Endothelial cell of umbilical vein (primary cell): ENCODE data around the gene FBXO30. TPM values are rescaled to one million over a fixed set of nuclear protein-coding genes. Genes with fewer than 3 reads are reported as not detected.

Source experiments
- BruUV-seq: library from RNA; stranded (reverse); fragments of 400-500 nt; replicated peaks from 2 replicates; lab custom pipeline; 2021; lab: Mats Ljungman, UMichigan
- CTCF ChIA-PET: fragments of 300-600, 350-600 bp; sonication (Branson Sonifier 250); formaldehyde crosslinking; loops from one replicate; lab custom pipeline; 2021; ENCODE audit warnings: antibody characterized with exemption, inconsistent platforms; lab: Charles Lee
- POLR2A ChIA-PET: fragments of 300-600, 350-600 bp; sonication (Branson Sonifier 250); formaldehyde crosslinking; loops from one replicate; lab custom pipeline; 2021; ENCODE audit warnings: antibody characterized with exemption, inconsistent platforms; lab: Charles Lee
- DNase-seq: peaks from one replicate; pipeline ENCODE4 v3.0.0-alpha.2; 2011; ENCODE audit warnings: low read depth, low spot score
- FAIRE-seq: peaks from 2 replicates; lab custom pipeline; 2011; peaks lifted over from hg19 to GRCh38; lab: Jason Lieb, UNC
- H2AFZ ChIP-seq: 2 replicates; pipeline ENCODE4 v1.6.0; 2012; ENCODE audit warnings: low read depth, low read length, control low read depth, inconsistent platforms
- H3K27ac ChIP-seq: 2 replicates; pipeline ENCODE4 v1.5.1; 2011; ENCODE audit warnings: low read depth, mild to moderate bottlenecking, control low read depth, low read length, moderate library complexity; ENCODE audit not compliant: insufficient read depth
- H3K27me3 ChIP-seq, 2 experiments: 2 replicates each; pipeline versions ENCODE4 v1.6.0 to v1.6.1; 2011; ENCODE audit warnings: low read length in 2 of 2, mixed read lengths in 1 of 2; ENCODE audit not compliant: control insufficient read depth in 2 of 2, insufficient read depth in 2 of 2
- H3K36me3 ChIP-seq, 2 experiments: 2 replicates in 1 of 2; 3 replicates in 1 of 2; pipeline ENCODE4 v1.5.1; 2011; ENCODE audit warnings: low read length in 2 of 2, mild to moderate bottlenecking in 1 of 2, moderate library complexity in 1 of 2; ENCODE audit not compliant: control insufficient read depth in 2 of 2, insufficient read depth in 2 of 2; ENCODE audit errors: extremely low read depth in 1 of 2
- H3K4me1 ChIP-seq: 3 replicates; pipeline ENCODE4 v1.5.1; 2011; ENCODE audit warnings: mild to moderate bottlenecking, low read length; ENCODE audit not compliant: control insufficient read depth, insufficient read depth; ENCODE audit errors: extremely low read depth
- H3K4me2 ChIP-seq: 2 replicates; pipeline ENCODE4 v1.6.1; 2011; ENCODE audit warnings: low read length, control low read depth, mixed read lengths; ENCODE audit not compliant: insufficient read depth
- H3K4me3 ChIP-seq, 3 experiments: fragments of 200-600 bp in 1 of 3; sonication (generic), shearing (Covaris generic) in 1 of 3; replicated peaks in 1 of 3; 2 replicates each; pipeline ENCODE4 v1.5.1; 2011 to 2016; ENCODE audit warnings: control low read depth in 3 of 3, low read length in 3 of 3, mild to moderate bottlenecking in 2 of 3, inconsistent platforms in 1 of 3, low read depth in 1 of 3, moderate library complexity in 1 of 3; ENCODE audit not compliant: insufficient read depth in 1 of 3
- H3K79me2 ChIP-seq: 2 replicates; pipeline ENCODE4 v1.6.0; 2012; ENCODE audit warnings: low read length, inconsistent platforms; ENCODE audit not compliant: control insufficient read depth, insufficient read depth
- H3K9ac ChIP-seq: replicated peaks from 2 replicates; pipeline ENCODE3; 2011; ENCODE audit warnings: low read length, control low read depth; ENCODE audit not compliant: insufficient read depth; ENCODE audit errors: extremely low read depth
- H3K9me1 ChIP-seq: replicated peaks from 3 replicates; pipeline ENCODE4 v1.6.0; 2011; ENCODE audit warnings: mild to moderate bottlenecking, low read length; ENCODE audit not compliant: control insufficient read depth, insufficient read depth; ENCODE audit errors: extremely low read depth
- H3K9me3 ChIP-seq: replicated peaks from 2 replicates; pipeline ENCODE4 v1.5.1; 2012; ENCODE audit warnings: low read length, inconsistent platforms; ENCODE audit not compliant: control insufficient read depth, insufficient read depth
- H4K20me1 ChIP-seq: replicated peaks from 2 replicates; pipeline ENCODE3; 2011; ENCODE audit warnings: mild to moderate bottlenecking, low read length; ENCODE audit not compliant: control insufficient read depth, insufficient read depth; ENCODE audit errors: extremely low read depth
- EZH2 ChIP-seq: IDR thresholded peaks from 2 replicates; pipeline ENCODE4 v1.6.1; 2012; ENCODE audit warnings: borderline replicate concordance, low read depth, mild to moderate bottlenecking, moderate library complexity, low read length, inconsistent platforms; ENCODE audit not compliant: severe bottlenecking
- FOS ChIP-seq: IDR thresholded peaks from 2 replicates; pipeline ENCODE4 v1.6.1; 2011; ENCODE audit warnings: mild to moderate bottlenecking, low read length, moderate library complexity, borderline replicate concordance; ENCODE audit not compliant: insufficient read depth
- GATA2 ChIP-seq: IDR thresholded peaks from 2 replicates; pipeline ENCODE4 v1.7.0; 2011; ENCODE audit warnings: low read depth, mild to moderate bottlenecking, moderate library complexity, mixed read lengths, low read length; ENCODE audit not compliant: insufficient read length, insufficient read depth
- JUN ChIP-seq: IDR thresholded peaks from 2 replicates; pipeline ENCODE4 v1.6.1; 2011; ENCODE audit warnings: borderline replicate concordance, low read depth; ENCODE audit not compliant: insufficient read length, insufficient read depth
- MAX ChIP-seq: IDR thresholded peaks from 2 replicates; pipeline ENCODE4 v1.6.1; 2011; ENCODE audit not compliant: insufficient read depth, insufficient read length
- MYC ChIP-seq: IDR thresholded peaks from one replicate; pipeline ENCODE4 v1.6.1; 2011; ENCODE audit warnings: mild to moderate bottlenecking, low read depth, low read length
- POLR2A ChIP-seq: IDR thresholded peaks from 2 replicates; pipeline ENCODE4 v1.6.1; 2012; ENCODE audit warnings: low read depth, mild to moderate bottlenecking, control low read depth, low read length
- POLR2AphosphoS5 ChIP-seq: IDR thresholded peaks from 2 replicates; pipeline ENCODE4 v1.6.1; 2012; ENCODE audit warnings: low read depth, mild to moderate bottlenecking, control low read depth, low read length, moderate library complexity; ENCODE audit not compliant: insufficient read depth
- dilution Hi-C: fragments of 300-500 bp; cut with MboI; formaldehyde crosslinking; loops from one replicate; pipeline ENCODE4 v1.15.0; 2019; ENCODE audit warnings: low sequenced_read_pairs; ENCODE audit not compliant: extremely low pct_ligation_motif_present
- intact Hi-C: fragments of 100-400 bp; cut with micrococcal nuclease; formaldehyde crosslinking; loops from one replicate; pipeline ENCODE4 v1.10.0; 2022
- polyA plus RNA-seq, 4 experiments: library from polyadenylated mRNA; depleted of rRNA in 3 of 4; stranded (reverse) in 3 of 4; unstranded in 1 of 4; fragments of >200 nt; gene quantifications; 2 replicates each; pipeline versions ENCODE4 v1.2.1 to v1.2.3, GENCODE V29; 2011 to 2012; ENCODE audit warnings: missing spikeins in 1 of 4
- total RNA-seq: library from RNA; stranded (reverse); gene quantifications from 2 replicates; pipeline ENCODE4 v1.2.3, GENCODE V29; 2021

FBXO30 gene
- total and polyA plus RNA-seq, 2 donors (not counting 3 experiments of a cell fraction or from before 2014, with no cell fraction given): 3.3 to 11.1 TPM

DNA sequence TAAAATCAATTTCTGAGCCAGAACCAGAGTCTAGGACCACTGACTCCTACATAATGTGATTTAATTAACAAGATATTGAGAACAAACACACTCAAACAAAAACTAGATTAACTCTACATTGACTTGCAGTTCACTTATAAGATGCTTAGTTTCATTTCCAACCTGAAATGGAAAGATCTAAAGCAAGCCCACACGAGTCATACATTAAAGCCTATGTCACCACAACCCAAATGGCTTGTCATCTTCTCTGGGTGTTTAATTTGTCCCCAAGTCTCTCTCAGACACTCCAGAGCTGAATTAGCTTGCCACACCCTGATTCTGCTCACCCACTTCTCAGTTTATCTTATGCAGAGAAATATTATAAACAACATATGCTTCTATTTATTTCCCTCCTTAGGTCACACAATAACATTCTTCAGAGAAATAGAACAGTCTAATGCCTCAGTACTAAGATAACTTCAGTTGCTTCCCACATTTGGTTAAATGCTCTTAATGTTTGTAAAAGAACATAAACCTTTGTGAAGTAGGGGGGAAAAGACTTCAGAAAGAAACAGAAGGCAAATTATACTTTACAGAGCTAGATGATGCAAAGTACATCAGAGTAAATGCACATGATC lies 8.8 kb upstream of the FBXO30 start:
- BruUV-seq: no TSS peak
- DNase-seq (no peak), FAIRE-seq (no peak)
- no peak overlapping the region for H3K9ac ChIP-seq
- ChIA-PET POLR2A (no interaction called here), CTCF (no interaction called here)
- H3K27ac ChIP-seq: no peak overlapping the region
- H3K79me2 ChIP-seq: no peaks in the 10 kb centered on the region
- no peaks in the 10 kb centered on the region for H3K36me3 ChIP-seq
- no peaks in the 10 kb centered on the region for H3K27me3 ChIP-seq
- no peaks in the 10 kb centered on the region for H3K9me3 ChIP-seq
- intact Hi-C loops: loop anchor here (2.0 kb wide), 1 partner anchor 65 kb away; no protein-coding TSS in a partner anchor
- no peaks in the 10 kb centered on the region for H3K4me1 ChIP-seq
- no peak overlapping the region for H2AFZ ChIP-seq
- H3K4me2 ChIP-seq: no peak overlapping the region
- no peaks in the 10 kb centered on the region for H3K9me1 ChIP-seq
- no peak overlapping the region for H3K4me3 ChIP-seq
- dilution Hi-C loops: no loop called here
- TF ChIP-seq POLR2AphosphoS5 (no peak), EZH2 (no peak), MYC (no peak), JUN (no peak)
- no peaks in the 10 kb centered on the region for H4K20me1 ChIP-seq

DNA sequence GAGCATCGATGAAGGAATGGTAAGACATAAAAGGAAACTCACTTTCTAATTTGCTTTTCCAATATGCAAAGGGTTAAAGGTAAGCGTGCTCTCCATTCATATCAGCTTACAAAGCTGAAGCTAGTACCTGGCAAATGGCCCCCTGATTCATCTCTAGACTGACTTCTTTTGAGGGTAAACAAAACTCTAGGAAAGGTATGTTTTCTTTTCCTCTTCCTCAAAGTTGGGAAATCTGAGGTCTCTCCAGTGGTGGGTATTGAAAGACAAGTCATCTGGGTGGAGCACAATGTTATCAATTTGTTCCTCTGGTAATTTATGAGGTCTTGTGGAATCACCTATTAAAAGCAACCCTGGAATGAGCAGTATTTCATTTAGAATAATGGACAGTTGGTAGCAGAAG lies 7.9 kb upstream of the FBXO30 start:
- Histone ChIP-seq H2AFZ (no peak overlapping the region), H4K20me1 (no peaks in the 10 kb centered on the region), H3K4me3 (no peak overlapping the region), H3K4me1 (no peaks in the 10 kb centered on the region), H3K36me3 (no peaks in the 10 kb centered on the region), H3K27ac (no peak overlapping the region), H3K9ac (no peak overlapping the region), H3K27me3 (no peaks in the 10 kb centered on the region), H3K9me1 (no peaks in the 10 kb centered on the region), H3K79me2 (no peaks in the 10 kb centered on the region), H3K4me2 (no peak overlapping the region), H3K9me3 (no peaks in the 10 kb centered on the region)
- TF ChIP-seq JUN: no peak
- no peak for TF ChIP-seq FOS
- no peak for TF ChIP-seq GATA2
- no peak for TF ChIP-seq POLR2A
- no peak for TF ChIP-seq MAX
- no TSS peak for BruUV-seq
- DNase-seq (no peak), FAIRE-seq (no peak)
- ChIA-PET POLR2A (no interaction called here), CTCF (no interaction called here)
- dilution Hi-C loops (no loop called here), intact Hi-C loops (loop anchor here (2.0 kb wide), 1 partner anchor 66 kb away; no protein-coding TSS in a partner anchor)
